Adipocyte (in vitro differentiated cells): ENCODE results near the gene POMZP3.
A peak's percentile ranks its signal among the peaks of the same experiment; 100 is the strongest.
"Not testable (repeated sequence)": the region's sequence is repeated elsewhere in the genome, so short reads cannot be mapped to it uniquely, and the experiment has no call there.

Source experiments
- DNase-seq: peaks from one replicate; pipeline ENCODE4 v3.0.0-alpha.2; 2015; ENCODE audit warnings: low read depth
- H3K27me3 ChIP-seq: replicated peaks from 2 replicates; pipeline ENCODE4 v1.7.0; 2013; ENCODE audit warnings: mild to moderate bottlenecking, low read length, moderate library complexity; ENCODE audit not compliant: control insufficient read depth, insufficient read depth
- H3K36me3 ChIP-seq: 2 replicates; pipeline ENCODE4 v1.7.0; 2013; ENCODE audit warnings: low read length, mild to moderate bottlenecking, moderate library complexity; ENCODE audit not compliant: control insufficient read depth, insufficient read depth, severe bottlenecking
- H3K4me1 ChIP-seq: 2 replicates; pipeline ENCODE4 v1.7.0; 2013; ENCODE audit warnings: mild to moderate bottlenecking, low read length, moderate library complexity; ENCODE audit not compliant: control insufficient read depth, insufficient read depth
- H3K4me3 ChIP-seq: 2 replicates; pipeline ENCODE4 v1.7.0; 2013; ENCODE audit warnings: mild to moderate bottlenecking, low read length, moderate library complexity
- H3K9ac ChIP-seq: 2 replicates; pipeline ENCODE4 v1.7.0; 2013; ENCODE audit warnings: mild to moderate bottlenecking, low read length, moderate library complexity
- H3K9me3 ChIP-seq: 2 replicates; pipeline ENCODE4 v1.7.0; 2013; ENCODE audit warnings: mild to moderate bottlenecking, low read length, moderate library complexity; ENCODE audit not compliant: control insufficient read depth

Gene POMZP3

GRCh38 chr7:76586585-76587315 is 40.3 kb downstream of the POMZP3 start:
- peaks cover 20% of the 10 kb centered on the region for H3K4me1 ChIP-seq
- H3K9ac ChIP-seq, H3K36me3 ChIP-seq, DNase-seq, H3K9me3 ChIP-seq, H3K27me3 ChIP-seq, H3K4me3 ChIP-seq: not testable (repeated sequence)

GRCh38 chr7:76583636-76584281 is 43.3 kb downstream of the POMZP3 start:
- Histone ChIP-seq H3K4me3 (peak overlapping the region; percentile 63), H3K9ac (peak overlapping the region; percentile 62), H3K4me1 (peaks cover 22% of the 10 kb centered on the region)
- H3K9me3 ChIP-seq, H3K36me3 ChIP-seq, H3K27me3 ChIP-seq: not testable (repeated sequence)
- peak; percentile 47 for DNase-seq

- H3K4me1 ChIP-seq: peaks cover 22% of the 10 kb centered on the region
- H3K9me3 ChIP-seq, H3K36me3 ChIP-seq, H3K27me3 ChIP-seq: not testable (repeated sequence)
- peak; percentile 84 for DNase-seq
- peak overlapping the region; percentile 63 for H3K4me3 ChIP-seq
- peak overlapping the region; percentile 62 for H3K9ac ChIP-seq
Observed at GRCh38 chr7:76582848-76583631, 44.0 kb downstream of the POMZP3 start.

GRCh38 chr7:76575919-76576655 is 51.0 kb downstream of the POMZP3 start:
- H3K9ac ChIP-seq, H3K4me1 ChIP-seq, H3K27me3 ChIP-seq, H3K4me3 ChIP-seq, H3K36me3 ChIP-seq, H3K9me3 ChIP-seq: not testable (repeated sequence)
- peak; percentile 60 for DNase-seq

- not testable (repeated sequence) for H3K4me1 ChIP-seq, DNase-seq, H3K9ac ChIP-seq, H3K27me3 ChIP-seq, H3K4me3 ChIP-seq, H3K9me3 ChIP-seq, H3K36me3 ChIP-seq
Observed at GRCh38 chr7:76575431-76575830, 51.6 kb downstream of the POMZP3 start.

GRCh38 chr7:76572296-76572695 is 54.8 kb downstream of the POMZP3 start:
- not testable (repeated sequence) for H3K9me3 ChIP-seq, H3K4me3 ChIP-seq, H3K9ac ChIP-seq, H3K27me3 ChIP-seq, H3K36me3 ChIP-seq
- peaks cover 12% of the 10 kb centered on the region for H3K4me1 ChIP-seq
- peak; percentile 4 for DNase-seq

- H3K4me3 ChIP-seq, H3K9ac ChIP-seq, H3K27me3 ChIP-seq, H3K9me3 ChIP-seq, H3K4me1 ChIP-seq, H3K36me3 ChIP-seq: not testable (repeated sequence)
- peak; percentile 41 for DNase-seq
Observed at GRCh38 chr7:76570324-76570775, 56.7 kb downstream of the POMZP3 start.

- H3K9me3 ChIP-seq, H3K36me3 ChIP-seq, H3K4me1 ChIP-seq, H3K9ac ChIP-seq, H3K4me3 ChIP-seq, H3K27me3 ChIP-seq: not testable (repeated sequence)
- peak; percentile 61 for DNase-seq
Observed at GRCh38 chr7:76568742-76569141, 58.3 kb downstream of the POMZP3 start.

GRCh38 chr7:76567753-76568152 is 59.3 kb downstream of the POMZP3 start:
- H3K4me3 ChIP-seq, H3K9ac ChIP-seq, H3K4me1 ChIP-seq, H3K9me3 ChIP-seq, H3K36me3 ChIP-seq, DNase-seq, H3K27me3 ChIP-seq: not testable (repeated sequence)

- DNase-seq, H3K4me3 ChIP-seq: not testable (repeated sequence)
Observed at GRCh38 chr7:76567311-76567710, 59.8 kb downstream of the POMZP3 start.

GRCh38 chr7:76565001-76565400 is 62.1 kb downstream of the POMZP3 start:
- H3K27me3 ChIP-seq, H3K4me1 ChIP-seq, H3K4me3 ChIP-seq, DNase-seq, H3K9ac ChIP-seq, H3K9me3 ChIP-seq, H3K36me3 ChIP-seq: not testable (repeated sequence)

More at GRCh38 chr7:76567311-76567710, 59.8 kb downstream of the POMZP3 start:
- H3K9me3 ChIP-seq, H3K27me3 ChIP-seq, H3K36me3 ChIP-seq, H3K4me1 ChIP-seq, H3K9ac ChIP-seq: not testable (repeated sequence)
